ENCODE measurements around the gene CCDC107.

The CCDC107 gene

DNA sequence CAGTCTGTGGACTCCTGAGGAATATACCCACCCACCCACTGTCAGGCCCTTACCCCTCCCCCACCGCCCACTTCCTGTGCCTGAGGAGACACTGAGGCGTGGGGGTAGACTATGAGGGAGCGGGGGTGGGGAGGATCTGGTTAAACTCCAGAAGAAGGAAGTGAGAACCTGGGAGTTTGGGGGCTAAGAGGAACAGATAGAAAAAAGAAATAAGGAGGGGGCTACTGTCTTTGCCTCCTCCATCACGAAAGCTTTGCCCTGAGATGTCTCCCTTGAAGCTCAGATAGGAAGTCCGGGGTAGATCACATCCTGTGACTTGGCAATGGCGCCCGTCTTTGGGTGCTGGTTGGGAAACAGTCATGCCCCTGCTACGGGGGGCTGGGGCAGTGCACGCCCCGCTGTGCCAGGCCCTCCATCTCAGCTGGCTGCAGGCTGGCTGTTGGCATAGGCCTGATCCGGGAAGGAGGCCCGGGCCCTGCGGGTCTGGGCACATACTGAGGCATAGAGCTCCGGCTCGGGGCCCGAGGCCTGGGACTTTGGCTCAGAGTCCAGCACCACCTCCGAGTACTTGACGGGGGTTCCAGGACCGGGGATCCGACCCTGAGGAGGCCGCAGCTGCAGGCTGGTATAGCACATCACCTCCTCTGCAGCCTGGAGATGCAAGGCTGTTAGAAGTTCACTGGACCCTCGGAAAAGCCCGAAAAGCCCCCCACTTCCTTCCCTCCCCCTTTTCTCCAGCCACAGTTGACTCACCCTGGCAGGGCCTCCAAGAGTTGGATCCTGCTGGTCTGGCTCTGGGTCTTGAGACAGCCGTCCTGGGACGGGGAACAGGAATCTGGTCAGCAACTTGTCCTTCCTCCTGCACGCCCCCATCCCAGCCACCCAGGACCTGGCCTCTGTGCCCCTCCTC is 8.4 kb upstream of the CCDC107 start:
- no peaks in the 10 kb centered on the region for H3K9me3 Mint-ChIP-seq
- peak overlapping the region; percentile 89 for H3K4me3 Mint-ChIP-seq
- peaks cover 37% of the 10 kb centered on the region for H3K36me3 Mint-ChIP-seq
- peak in 1 of 2 donors; percentile 74 for DNase-seq (ENCODE audit: low spot score in 2 of 2)
- H3K27ac Mint-ChIP-seq = peak overlapping the region; percentile 96
- no peak for ATAC-seq
- H3K4me1 Mint-ChIP-seq = peaks cover 54% of the 10 kb centered on the region

DNA sequence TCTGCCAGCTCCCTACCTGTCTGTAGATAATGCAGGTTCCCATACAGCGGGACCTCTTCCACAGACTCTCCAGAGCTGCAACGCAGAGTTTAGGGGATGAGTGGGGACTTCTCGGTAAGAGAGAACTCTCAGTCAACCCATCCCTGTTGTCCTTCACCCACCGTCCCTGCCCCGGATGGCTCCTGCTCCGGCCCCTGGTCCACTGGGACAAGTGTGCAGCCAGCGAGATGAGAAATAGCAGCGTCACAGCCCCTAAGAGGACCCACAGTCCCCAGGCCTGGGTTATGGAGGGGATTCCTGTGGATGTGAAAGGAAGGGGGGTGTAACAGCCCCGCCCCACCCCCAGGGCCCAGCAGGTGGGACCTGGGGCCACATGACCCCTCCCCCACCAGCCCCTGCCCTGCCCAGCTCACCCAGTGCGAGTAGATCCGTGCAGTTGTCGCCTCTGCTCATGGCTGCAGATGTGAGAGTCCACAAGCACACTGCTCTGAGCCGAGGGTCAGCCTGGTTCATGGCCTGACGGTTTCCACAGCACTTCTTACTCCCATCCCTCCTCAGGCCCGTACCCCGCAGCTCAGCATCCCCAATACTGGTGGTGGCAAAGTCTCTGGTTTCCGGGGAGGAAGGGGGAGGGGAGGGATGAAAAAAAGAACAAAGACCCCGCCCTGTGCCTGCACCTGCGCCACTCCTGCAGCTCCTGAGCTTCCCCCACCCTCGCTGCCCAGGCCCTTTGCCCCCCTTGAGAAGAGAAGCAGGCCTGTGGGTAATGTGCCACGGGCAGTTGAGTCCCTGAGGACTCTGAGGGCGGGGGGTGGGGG is 7.5 kb upstream of the CCDC107 start, which contains the start of gene SIT1:
Gene SIT1, minus strand, starts transcription at position 591 of the 818 bp plus-strand sequence. Its CDS starts 78 bp downstream, at position 513.
- Mint-ChIP-seq H3K4me1 (peaks cover 51% of the 10 kb centered on the region), H3K27ac (peak within 1 kb of the TSS; percentile 96), H3K9me3 (no peaks in the 10 kb centered on the region), H3K36me3 (peaks cover 33% of the 10 kb centered on the region), H3K4me3 (peak within 1 kb of the TSS; percentile 89)
- peak in 1 of 2 donors; percentile 72 for DNase-seq (ENCODE audit: low spot score in 2 of 2)
- peak; percentile 24 for ATAC-seq

DNA sequence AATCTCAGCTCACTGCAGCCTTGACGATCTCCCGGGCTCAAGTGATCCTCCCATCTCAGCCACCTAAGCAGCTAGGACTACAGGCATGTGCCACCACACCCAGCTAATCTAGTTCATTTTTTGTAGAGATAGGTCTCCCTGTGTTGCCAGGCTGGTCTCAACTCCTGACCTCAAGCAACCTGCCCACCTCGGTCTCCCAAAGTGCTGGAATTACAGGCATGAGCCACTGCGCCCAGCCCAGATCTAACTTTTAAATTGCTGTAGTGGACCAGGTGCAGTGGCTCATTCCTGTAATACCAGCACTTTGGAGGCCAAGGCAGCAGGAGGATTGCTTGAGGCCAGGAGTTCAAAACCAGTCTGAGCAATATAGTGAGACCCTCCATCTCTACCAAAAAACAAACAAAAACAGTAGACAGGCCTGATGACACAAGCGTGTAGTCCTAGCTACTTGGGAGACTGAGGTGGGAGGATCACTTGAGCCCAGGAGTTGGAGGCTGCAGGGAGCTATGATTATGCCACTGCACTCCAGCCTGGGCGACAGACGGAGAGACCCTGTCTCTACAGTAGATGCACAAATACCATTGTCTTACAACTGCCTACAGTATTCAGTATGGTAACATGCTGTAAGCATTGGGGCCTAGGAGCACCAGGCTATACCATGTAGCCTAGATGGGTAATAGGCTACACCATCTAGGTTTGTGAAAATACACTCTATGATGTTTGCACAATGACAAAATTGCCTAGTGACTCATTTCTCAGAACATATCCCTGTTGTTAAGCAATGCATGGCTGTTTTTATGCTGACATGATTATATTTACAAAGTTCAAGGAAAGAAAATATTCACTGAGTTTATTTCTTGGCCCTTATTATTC is 5.9 kb upstream of the CCDC107 start:
- Mint-ChIP-seq H3K27ac (peak overlapping the region; percentile 96), H3K4me1 (peaks cover 58% of the 10 kb centered on the region), H3K9me3 (no peaks in the 10 kb centered on the region), H3K36me3 (peaks cover 32% of the 10 kb centered on the region), H3K4me3 (peak overlapping the region; percentile 89)
- ATAC-seq (peak; percentile 4), DNase-seq (ENCODE audit: low spot score in 2 of 2) (no peak)

DNA sequence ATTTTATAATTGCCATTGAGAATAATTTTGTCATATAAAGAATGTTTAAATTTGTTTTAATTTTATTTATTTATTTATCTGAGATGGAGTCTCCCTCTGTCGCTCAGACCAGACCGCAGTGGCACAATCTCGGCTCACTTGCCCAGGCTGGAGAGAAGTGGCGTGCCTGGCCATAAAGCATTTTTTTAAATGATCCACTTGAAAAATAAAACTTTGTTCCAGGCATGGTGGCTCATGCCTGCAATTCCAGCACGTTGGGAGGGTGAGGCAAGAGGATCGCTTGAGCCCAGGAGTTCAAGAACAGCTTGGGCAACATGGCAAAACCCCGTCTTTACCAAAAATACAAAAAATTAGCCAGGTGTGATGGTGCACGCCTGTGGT is 5.3 kb upstream of the CCDC107 start:
- Mint-ChIP-seq H3K27ac (no peak overlapping the region), H3K9me3 (no peaks in the 10 kb centered on the region), H3K36me3 (peaks cover 33% of the 10 kb centered on the region), H3K4me1 (peaks cover 58% of the 10 kb centered on the region), H3K4me3 (no peak overlapping the region)
- ATAC-seq = no peak
- DNase-seq (ENCODE audit: low spot score in 2 of 2) = no peak

DNA sequence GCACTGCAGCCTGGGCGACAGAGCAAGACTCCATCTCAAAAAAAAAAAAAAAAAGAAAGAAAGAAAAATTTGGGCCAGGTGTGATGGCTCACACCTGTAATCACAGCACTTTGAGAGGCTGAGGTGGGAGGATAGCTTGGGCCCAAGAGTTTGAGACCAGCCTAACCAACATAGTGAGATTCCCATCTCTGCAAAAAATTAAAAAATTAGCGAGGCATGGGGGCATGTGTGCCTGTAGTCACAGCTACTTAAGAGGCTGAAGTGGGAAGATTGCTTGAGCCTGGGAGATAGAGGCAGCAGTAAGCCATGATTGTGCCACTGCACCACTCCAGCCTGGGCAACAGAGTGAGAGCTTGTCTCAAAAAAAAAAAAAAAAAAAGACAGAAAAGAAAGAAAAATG is 4.5 kb upstream of the CCDC107 start:
- DNase-seq (ENCODE audit: low spot score in 2 of 2) (no peak), ATAC-seq (no peak)
- Mint-ChIP-seq H3K4me3 (no peak overlapping the region), H3K36me3 (peaks cover 39% of the 10 kb centered on the region), H3K4me1 (peaks cover 54% of the 10 kb centered on the region), H3K27ac (peak overlapping the region; percentile 45), H3K9me3 (no peaks in the 10 kb centered on the region)

DNA sequence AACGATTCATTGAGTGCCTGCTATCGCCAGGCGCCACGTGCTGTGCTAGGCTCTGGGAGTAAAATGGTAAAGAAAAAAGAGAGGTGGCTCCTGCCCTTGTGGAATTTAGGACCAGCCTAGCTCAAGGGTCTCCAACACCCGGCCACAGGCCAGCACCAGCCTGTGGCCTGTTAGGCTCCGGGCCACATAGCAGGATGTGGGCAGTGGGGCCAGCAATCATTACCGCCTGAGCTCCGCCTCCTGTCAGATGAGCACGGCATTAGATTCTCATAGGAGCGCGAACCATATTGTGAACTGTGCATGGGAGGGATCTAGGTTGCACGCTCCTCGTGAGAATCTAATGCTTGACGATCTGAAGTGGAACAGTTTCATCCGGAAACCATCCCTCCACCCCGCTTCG is 1.7 kb upstream of the CCDC107 start:
- no peaks in the 10 kb centered on the region for H3K9me3 Mint-ChIP-seq
- no peak for DNase-seq (ENCODE audit: low spot score in 2 of 2)
- no peak for ATAC-seq
- peak overlapping the region; percentile 100 for H3K27ac Mint-ChIP-seq
- H3K4me1 Mint-ChIP-seq = peaks cover 62% of the 10 kb centered on the region
- peaks cover 57% of the 10 kb centered on the region for H3K36me3 Mint-ChIP-seq
- peak overlapping the region; percentile 89 for H3K4me3 Mint-ChIP-seq

DNA sequence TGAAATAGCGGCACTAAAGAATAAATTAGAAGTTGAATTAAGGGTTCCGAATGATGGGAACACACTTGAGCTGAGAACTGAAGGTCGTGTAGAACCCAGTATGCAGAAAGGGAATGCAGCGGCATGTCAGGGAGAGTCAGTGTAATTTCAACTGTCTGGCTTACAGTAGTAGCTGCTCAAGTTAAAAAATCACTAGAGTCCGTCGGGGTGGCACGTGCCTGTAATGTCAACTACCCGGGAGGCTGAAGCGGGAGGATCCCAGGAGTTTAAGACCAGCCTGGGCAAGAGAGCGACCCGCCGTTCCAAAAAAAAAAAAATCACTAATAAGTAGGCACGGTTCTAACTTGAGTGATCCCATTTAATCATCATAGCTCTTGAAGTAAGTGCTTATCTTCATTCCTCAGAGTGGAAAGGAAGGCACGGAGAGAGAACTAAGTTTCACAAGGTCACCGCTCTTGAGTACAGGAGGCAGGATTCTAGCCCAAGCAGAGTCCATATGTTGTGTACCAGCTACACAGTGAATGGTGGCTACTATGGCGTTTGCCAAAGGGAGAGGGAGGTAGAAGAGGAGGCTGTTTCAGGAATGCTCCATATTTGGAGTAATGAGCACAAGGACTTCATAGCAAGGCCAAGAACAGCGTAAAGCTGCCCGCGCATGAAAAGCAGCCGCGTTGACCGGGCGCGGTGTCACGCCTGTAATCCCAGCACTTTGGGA is 1.1 kb upstream of the CCDC107 start:
- H3K4me3 Mint-ChIP-seq = peak overlapping the region; percentile 89
- no peaks in the 10 kb centered on the region for H3K9me3 Mint-ChIP-seq
- H3K27ac Mint-ChIP-seq = peak overlapping the region; percentile 100
- ATAC-seq = no peak
- peaks cover 60% of the 10 kb centered on the region for H3K4me1 Mint-ChIP-seq
- DNase-seq (ENCODE audit: low spot score in 2 of 2) = no peak
- peaks cover 64% of the 10 kb centered on the region for H3K36me3 Mint-ChIP-seq

DNA sequence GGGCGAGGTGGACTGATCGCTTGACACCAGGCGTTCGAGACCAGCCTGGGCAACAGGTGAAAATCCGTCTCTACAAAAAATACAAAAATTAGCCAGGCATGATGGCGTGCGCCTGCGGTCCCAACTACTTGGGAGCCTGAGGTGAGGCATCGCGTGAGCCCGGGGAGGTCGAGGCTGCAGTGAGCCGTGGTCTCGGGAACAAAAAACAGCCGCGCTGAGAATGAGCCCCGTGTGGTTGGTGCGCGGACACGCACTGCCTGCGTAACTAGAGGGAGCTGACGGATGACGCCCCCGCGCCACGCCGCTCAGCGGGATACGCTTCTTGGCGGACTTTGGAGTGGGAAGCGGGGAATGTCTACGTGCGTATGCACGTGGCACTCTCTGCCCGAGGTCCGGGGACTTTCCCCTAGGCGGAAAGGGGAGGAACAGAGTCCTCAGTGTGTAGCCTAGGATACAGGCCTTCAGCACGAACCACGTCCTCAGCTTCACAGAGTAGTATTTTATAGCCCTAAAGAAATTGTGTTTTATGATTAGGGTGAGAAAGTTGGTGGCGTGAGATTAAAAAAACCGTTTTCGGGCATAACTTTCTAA is 451 bp upstream of the CCDC107 start, which contains the start of gene RMRP:
Gene RMRP, minus strand, starts transcription at position 474 of the 591 bp plus-strand sequence.
- peak; percentile 74 to 95 for DNase-seq (ENCODE audit: low spot score in 2 of 2)
- Mint-ChIP-seq H3K27ac (peak within 1 kb of the TSS; percentile 100), H3K36me3 (peaks cover 70% of the 10 kb centered on the region), H3K4me1 (peaks cover 62% of the 10 kb centered on the region), H3K9me3 (no peaks in the 10 kb centered on the region), H3K4me3 (peak within 1 kb of the TSS; percentile 89)
- ATAC-seq = peak; percentile 94

DNA sequence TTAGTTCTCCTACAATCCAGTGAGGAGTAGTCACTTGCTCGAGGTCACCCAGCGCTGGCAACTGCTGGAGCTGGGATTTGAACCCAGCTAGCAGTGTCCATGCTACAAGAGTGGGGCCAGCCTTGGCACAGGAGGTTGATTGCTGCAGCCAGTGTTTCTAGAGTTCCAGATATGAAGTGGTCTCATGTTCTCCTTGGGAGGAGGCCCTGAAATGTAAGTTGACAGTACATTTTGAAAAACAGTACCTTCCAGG is 802 bp downstream of the CCDC107 start:
- Mint-ChIP-seq H3K36me3 (peaks cover 76% of the 10 kb centered on the region), H3K27ac (peak overlapping the region; percentile 100), H3K4me1 (peaks cover 73% of the 10 kb centered on the region), H3K9me3 (no peaks in the 10 kb centered on the region), H3K4me3 (peak overlapping the region; percentile 89)
- ATAC-seq (no peak), DNase-seq (ENCODE audit: low spot score in 2 of 2) (no peak)

DNA sequence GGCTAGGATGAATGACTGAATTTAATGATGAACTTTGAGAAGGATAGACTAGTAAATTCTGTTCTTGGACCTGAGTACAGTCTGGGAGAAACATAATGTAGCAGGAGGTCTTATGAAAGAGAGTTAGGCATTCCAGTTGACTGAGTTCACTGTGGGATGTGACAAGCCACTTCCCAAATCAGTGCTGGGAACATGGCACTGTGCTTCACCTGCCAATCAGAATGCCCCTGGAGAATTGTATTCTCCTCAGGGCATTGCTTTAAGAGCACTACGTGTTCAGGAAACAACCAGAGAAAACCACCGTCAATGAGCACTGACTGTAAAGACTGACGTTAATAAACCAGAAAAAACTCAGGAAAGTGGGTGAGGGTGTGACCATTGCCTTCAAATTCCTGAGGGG is 1.2 kb downstream of the CCDC107 start:
- H3K36me3 Mint-ChIP-seq = peaks cover 80% of the 10 kb centered on the region
- H3K9me3 Mint-ChIP-seq = no peaks in the 10 kb centered on the region
- DNase-seq (ENCODE audit: low spot score in 2 of 2) (no peak), ATAC-seq (no peak)
- peak overlapping the region; percentile 100 for H3K27ac Mint-ChIP-seq
- peak overlapping the region; percentile 89 for H3K4me3 Mint-ChIP-seq
- peaks cover 77% of the 10 kb centered on the region for H3K4me1 Mint-ChIP-seq

DNA sequence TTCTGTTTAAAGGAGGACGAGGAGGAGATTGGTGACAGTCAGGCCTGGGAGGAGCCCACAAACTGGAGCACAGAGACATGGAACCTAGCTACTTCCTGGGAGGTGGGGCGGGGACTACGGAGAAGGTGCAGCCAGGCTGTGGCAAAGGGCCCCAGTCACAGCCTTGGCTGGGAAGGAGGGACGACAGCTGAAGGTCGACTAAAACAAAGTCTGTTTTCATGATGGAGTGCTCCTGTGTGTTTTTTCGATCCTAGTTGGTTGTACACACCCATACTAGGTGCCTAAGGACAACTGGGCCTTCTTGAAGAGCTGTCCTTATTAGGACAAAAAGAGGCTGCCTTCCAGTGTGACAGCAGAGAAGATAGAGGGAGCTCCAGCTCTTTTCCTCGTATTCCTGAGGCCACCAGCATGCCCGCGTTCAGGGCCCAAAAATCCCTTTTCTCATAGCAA is 2.9 kb downstream of the CCDC107 start:
- H3K27ac Mint-ChIP-seq = peak overlapping the region; percentile 100
- peaks cover 84% of the 10 kb centered on the region for H3K4me1 Mint-ChIP-seq
- peaks cover 76% of the 10 kb centered on the region for H3K36me3 Mint-ChIP-seq
- H3K4me3 Mint-ChIP-seq = peak overlapping the region; percentile 89
- DNase-seq (ENCODE audit: low spot score in 2 of 2) (no peak), ATAC-seq (no peak)
- H3K9me3 Mint-ChIP-seq = no peaks in the 10 kb centered on the region

DNA sequence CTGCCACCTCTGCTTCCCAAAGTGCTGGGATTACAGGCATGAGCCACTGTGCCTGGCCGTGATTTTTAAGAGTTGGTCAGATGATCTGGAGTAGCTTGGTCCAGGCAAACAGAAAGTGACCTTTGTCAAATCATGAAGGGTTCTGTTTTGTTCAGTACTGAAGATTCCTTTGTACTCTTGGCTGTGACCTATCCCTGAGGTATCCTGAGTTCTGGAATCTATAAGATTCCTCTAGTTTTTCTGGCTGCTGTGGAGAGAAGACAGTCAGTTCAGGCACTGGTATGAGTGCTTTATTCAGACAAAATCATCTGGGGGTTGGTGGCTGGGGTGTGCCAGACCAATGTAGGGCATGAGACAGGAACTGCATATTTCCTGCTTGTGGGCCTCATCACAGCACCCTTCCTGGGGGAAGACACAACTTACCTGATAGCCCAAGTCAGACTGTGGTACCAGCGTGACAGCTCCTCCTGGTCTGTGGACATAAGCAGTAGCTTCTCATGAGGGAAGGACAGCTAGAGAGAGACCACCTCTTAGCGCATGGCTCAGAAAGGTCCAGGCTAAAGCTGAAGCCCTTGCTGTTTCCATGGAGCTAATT is 3.8 kb downstream of the CCDC107 start:
- H3K27ac Mint-ChIP-seq = peak overlapping the region; percentile 100

DNA sequence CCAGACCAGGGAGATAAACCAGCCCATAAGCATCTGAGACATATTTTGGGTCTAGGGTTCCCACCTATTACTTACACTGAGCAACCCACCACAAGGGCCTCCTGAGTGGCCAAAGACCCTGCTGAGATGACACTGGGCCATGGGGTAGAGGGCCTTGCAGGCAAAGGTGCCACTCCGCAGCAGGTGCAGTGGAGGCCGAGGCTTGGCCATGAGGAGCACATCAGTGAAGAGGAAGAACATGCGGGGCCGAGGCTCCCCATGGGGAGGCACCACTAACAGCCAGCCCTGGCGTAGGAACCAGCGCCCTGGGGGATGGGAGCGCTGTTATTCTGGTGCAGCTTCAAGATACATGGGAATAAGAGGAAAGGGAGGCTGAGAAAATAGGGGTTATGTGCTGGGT is 4.3 kb downstream of the CCDC107 start:
- Mint-ChIP-seq H3K36me3 (peaks cover 61% of the 10 kb centered on the region), H3K27ac (peak overlapping the region; percentile 100), H3K4me3 (peak overlapping the region; percentile 89), H3K4me1 (peaks cover 70% of the 10 kb centered on the region), H3K9me3 (no peaks in the 10 kb centered on the region)
- DNase-seq (ENCODE audit: low spot score in 2 of 2) = no peak
- ATAC-seq = no peak

More for the DNA sequence above, 3.8 kb downstream of the CCDC107 start:
- no peak for ATAC-seq
- peaks cover 67% of the 10 kb centered on the region for H3K36me3 Mint-ChIP-seq
- no peaks in the 10 kb centered on the region for H3K9me3 Mint-ChIP-seq
- peak overlapping the region; percentile 89 for H3K4me3 Mint-ChIP-seq
- DNase-seq (ENCODE audit: low spot score in 2 of 2) = no peak
- H3K4me1 Mint-ChIP-seq = peaks cover 76% of the 10 kb centered on the region

Measured in stimulated activated effector memory CD8-positive, alpha-beta T cell treated with anti-CD3 and anti-CD28 coated beads, Interleukin-12 subunit alpha, Interleukin-12 subunit beta, amount 100 ng/mL, for 72 hours (primary cell).